ENCODE results near the gene CENPM.

DNA sequence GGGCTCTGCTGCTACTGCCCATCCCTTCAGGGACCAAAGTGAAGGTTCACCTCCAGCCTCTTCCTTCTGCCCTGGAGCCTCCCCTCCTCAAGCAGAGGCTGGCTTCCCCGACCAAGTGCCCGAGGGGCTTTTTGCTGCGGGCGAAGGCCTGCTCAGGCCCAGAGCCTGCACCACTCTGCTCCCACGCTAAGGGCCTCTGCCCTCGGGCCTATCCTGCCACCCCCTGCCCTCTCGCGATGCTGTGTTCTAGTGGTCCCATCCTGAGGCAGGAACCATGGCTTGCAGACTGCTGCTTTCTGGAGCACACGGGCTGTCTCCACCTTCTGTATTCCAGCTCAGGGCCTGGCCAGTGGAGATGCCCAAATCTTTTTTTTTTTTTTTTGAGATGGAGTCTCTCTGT lies 11.4 kb downstream of the CENPM start:
- TF ChIP-seq GATA2 (IDR thresholded peaks at IDR 0.05; ENCODE audit: low read depth, low read length) = no peak
- TF ChIP-seq GATA3 (IDR thresholded peaks at IDR 0.05; ENCODE audit: low read depth, low read length) = no peak
